Measurements from ENCODE around the gene SNAPC2.

GRCh38 chr19:7874897-7875273, 45.3 kb upstream of the SNAPC2 start:
- TF ChIP-seq CTCF (IDR thresholded peaks at IDR 0.05; ENCODE audit: low read length) (no peak), EZH2 (IDR thresholded peaks at IDR 0.05; ENCODE audit: borderline replicate concordance, low read length) (no peak)
